ENCODE data around the gene SRSF12.

Gene SRSF12

DNA sequence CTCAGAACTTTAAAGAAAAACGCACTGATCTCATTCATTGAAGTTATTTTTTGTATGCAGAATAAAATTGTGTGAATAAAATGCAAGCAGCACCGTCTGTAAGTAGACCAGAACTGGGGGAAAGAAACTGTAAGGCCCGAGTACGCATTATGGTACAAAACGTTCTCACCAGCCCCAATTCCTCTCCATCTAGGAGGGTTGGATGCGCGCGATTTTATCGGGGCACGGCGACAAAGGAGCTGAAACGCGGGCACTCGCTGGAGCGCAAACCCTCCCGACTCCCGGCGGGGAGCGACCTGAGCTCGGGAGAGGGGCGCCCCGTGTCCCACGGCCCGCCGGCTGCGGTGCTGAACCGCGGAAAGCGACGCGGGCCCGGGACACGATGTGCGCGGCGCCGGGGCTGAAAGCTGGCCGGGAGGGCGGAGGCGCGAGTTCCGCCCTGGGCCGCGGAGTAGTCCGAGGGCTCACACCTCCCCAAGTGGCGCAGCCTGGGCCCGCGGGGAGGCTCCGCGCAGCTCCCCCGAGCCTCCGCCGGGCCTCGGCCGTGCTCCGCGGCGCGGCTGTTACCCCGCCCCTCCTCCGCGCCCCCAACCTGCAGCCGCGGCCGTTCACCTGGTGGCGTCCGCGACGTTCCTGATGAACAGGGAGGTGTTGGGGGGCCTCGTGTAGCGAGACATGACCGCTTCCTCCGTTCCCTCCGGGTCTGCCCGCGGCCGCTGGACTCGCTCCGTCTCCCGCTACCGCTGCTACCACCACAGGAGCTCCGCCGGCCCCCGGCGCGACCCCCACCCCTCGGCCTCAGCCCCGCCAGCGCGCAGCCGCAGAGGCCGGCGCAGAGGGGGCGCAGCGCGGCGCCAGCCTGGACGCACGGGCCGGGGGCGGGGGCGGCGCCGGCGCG, at the start of gene SRSF12:
TSS of gene SRSF12 (minus strand) at position 861 of the 898 bp plus-strand sequence. CDS start at position 677, 184 bp downstream.
- DNase-seq (ENCODE audit: low spot score) (no peak), ATAC-seq (ENCODE audit: low read depth) (peak; percentile 82)
- H3K27me3 ChIP-seq (ENCODE audit: insufficient read depth, poor library complexity, severe bottlenecking), result no peaks in the 10 kb centered on the region
- H3K4me1 ChIP-seq (ENCODE audit: insufficient read depth, poor library complexity, severe bottlenecking), result no peaks in the 10 kb centered on the region
- H3K27ac ChIP-seq (ENCODE audit: poor library complexity, severe bottlenecking), result no peak within 1 kb of the TSS
- H3K4me3 ChIP-seq (ENCODE audit: severe bottlenecking), result peak within 1 kb of the TSS; percentile 42
- no peaks in the 10 kb centered on the region for H3K9me3 ChIP-seq (ENCODE audit: severe bottlenecking)
- TF ChIP-seq, protein P1, sequence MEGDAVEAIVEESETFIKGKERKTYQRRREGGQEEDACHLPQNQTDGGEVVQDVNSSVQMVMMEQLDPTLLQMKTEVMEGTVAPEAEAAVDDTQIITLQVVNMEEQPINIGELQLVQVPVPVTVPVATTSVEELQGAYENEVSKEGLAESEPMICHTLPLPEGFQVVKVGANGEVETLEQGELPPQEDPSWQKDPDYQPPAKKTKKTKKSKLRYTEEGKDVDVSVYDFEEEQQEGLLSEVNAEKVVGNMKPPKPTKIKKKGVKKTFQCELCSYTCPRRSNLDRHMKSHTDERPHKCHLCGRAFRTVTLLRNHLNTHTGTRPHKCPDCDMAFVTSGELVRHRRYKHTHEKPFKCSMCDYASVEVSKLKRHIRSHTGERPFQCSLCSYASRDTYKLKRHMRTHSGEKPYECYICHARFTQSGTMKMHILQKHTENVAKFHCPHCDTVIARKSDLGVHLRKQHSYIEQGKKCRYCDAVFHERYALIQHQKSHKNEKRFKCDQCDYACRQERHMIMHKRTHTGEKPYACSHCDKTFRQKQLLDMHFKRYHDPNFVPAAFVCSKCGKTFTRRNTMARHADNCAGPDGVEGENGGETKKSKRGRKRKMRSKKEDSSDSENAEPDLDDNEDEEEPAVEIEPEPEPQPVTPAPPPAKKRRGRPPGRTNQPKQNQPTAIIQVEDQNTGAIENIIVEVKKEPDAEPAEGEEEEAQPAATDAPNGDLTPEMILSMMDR (IDR thresholded peaks at IDR 0.05; ENCODE audit: poor library complexity, severe bottlenecking), result peak; percentile 13
- no peaks in the 10 kb centered on the region for H3K36me3 ChIP-seq (ENCODE audit: low read depth)

DNA sequence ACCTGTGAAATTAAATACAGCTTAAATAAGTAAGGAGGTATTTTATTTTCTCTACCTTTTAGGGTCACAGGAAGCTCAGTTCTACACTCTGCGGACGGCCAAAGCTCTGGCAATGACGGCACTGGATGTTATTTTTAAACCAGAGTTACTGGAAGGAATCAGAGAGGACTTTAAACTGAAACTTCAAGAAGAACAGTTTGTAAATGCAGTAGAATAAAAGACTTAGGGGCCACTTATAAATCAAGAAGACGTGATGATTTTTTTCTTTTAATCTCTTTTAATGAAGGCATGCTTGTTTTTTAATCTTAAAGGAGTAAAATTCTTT, 44.1 kb upstream of the SRSF12 start:
- no peak for DNase-seq (ENCODE audit: low spot score)
- no peak overlapping the region for H3K27ac ChIP-seq (ENCODE audit: poor library complexity, severe bottlenecking)
- H3K4me1 ChIP-seq (ENCODE audit: insufficient read depth, poor library complexity, severe bottlenecking), result no peaks in the 10 kb centered on the region
- peaks cover 81% of the 10 kb centered on the region for H3K36me3 ChIP-seq (ENCODE audit: low read depth)
- TF ChIP-seq, protein P1 (IDR thresholded peaks at IDR 0.05; ENCODE audit: poor library complexity, severe bottlenecking), result no peak
- no peak overlapping the region for H3K4me3 ChIP-seq (ENCODE audit: severe bottlenecking)
- ATAC-seq (ENCODE audit: low read depth), result no peak
- H3K9me3 ChIP-seq (ENCODE audit: severe bottlenecking), result peaks cover 2% of the 10 kb centered on the region
- H3K27me3 ChIP-seq (ENCODE audit: insufficient read depth, poor library complexity, severe bottlenecking), result no peaks in the 10 kb centered on the region

DNA sequence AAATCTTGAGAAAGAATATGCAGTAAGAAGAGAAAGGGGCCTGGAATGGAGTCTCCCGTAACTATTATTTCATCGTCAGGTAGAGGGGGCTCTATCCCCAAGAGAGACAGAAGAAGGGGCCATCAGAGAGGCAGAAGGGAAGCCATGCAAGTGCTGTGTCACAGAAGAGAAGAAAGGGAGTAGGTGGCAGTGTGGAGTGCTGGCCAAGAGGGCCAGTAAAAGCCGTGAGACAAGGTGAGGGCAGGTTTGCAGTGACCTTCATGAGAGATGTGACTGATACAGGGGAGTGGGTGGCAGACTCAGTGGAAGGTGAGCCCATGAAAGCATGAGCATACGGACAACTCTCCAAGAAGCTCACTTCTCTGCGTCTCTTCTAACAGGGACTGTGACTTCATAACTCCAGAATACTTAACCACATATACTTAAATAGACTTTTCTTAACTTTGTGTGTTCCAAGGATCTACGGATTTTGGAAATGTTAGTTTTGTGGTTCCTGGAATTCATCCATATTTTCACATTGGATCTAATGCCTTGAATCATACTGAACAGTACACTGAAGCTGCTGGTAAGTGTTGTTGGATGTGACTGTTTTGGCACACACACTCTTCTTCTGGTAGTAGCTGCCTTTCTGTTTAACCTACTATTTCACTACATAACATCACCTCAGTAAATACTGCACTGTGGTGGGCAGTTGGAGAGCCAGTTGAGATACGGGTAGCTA, 43.6 kb upstream of the SRSF12 start:
- DNase-seq (ENCODE audit: low spot score), result no peak
- no peaks in the 10 kb centered on the region for H3K4me1 ChIP-seq (ENCODE audit: insufficient read depth, poor library complexity, severe bottlenecking)
- H3K4me3 ChIP-seq (ENCODE audit: severe bottlenecking), result no peak overlapping the region
- peaks cover 86% of the 10 kb centered on the region for H3K36me3 ChIP-seq (ENCODE audit: low read depth)
- TF ChIP-seq, protein P1 (IDR thresholded peaks at IDR 0.05; ENCODE audit: poor library complexity, severe bottlenecking), result no peak
- peaks cover 2% of the 10 kb centered on the region for H3K9me3 ChIP-seq (ENCODE audit: severe bottlenecking)
- H3K27ac ChIP-seq (ENCODE audit: poor library complexity, severe bottlenecking), result no peak overlapping the region
- H3K27me3 ChIP-seq (ENCODE audit: insufficient read depth, poor library complexity, severe bottlenecking), result no peaks in the 10 kb centered on the region
- no peak for ATAC-seq (ENCODE audit: low read depth)

DNA sequence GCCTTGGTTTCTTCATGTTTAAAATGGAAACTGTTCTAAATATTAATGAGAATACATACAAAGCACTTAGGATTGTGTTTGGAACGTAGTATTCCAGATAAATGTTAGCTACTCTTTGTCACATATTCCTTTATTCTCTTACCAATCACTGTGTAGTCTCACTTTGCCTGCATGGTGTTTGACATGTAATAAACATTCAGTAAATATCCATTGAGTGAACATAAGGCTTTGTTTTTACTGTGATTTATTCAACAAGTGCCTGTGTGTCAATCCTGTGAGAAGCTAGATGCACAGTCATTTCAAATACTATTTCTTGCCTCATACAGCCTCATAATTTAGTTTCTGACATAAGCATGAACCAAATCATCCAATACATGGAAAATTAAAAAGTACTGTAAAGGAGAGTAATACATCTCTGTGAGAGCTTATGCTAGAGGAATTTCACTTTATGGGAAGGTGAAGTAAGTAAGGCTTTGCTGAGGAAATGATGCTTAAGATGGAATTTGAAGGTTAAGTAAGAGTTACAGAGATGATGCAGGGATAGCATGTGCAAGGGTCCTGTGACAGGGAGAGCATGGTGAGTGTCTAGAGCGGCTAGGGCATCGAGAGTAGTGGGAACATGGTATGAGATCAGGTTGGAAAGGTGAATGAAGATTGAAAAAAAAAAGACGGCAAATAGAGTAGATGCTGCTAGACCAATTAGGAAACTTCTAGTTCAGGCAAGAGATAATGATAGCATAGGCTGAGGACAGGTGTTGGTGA, 42.6 kb upstream of the SRSF12 start:
- no peak overlapping the region for H3K27ac ChIP-seq (ENCODE audit: poor library complexity, severe bottlenecking)
- no peak overlapping the region for H3K4me3 ChIP-seq (ENCODE audit: severe bottlenecking)
- TF ChIP-seq, protein P1 (IDR thresholded peaks at IDR 0.05; ENCODE audit: poor library complexity, severe bottlenecking), result no peak
- no peak for ATAC-seq (ENCODE audit: low read depth)
- peaks cover 95% of the 10 kb centered on the region for H3K36me3 ChIP-seq (ENCODE audit: low read depth)
- H3K27me3 ChIP-seq (ENCODE audit: insufficient read depth, poor library complexity, severe bottlenecking), result no peaks in the 10 kb centered on the region
- DNase-seq (ENCODE audit: low spot score), result no peak
- H3K9me3 ChIP-seq (ENCODE audit: severe bottlenecking), result peaks cover 2% of the 10 kb centered on the region
- H3K4me1 ChIP-seq (ENCODE audit: insufficient read depth, poor library complexity, severe bottlenecking), result no peaks in the 10 kb centered on the region
